ENCODE results near the gene IL17RC. TPM values are rescaled to one million over a fixed set of nuclear protein-coding genes. Genes with fewer than 3 reads are reported as not detected.
"Not testable (repeated sequence)": the region's sequence is repeated elsewhere in the genome, so short reads cannot be mapped to it uniquely, and the experiment has no call there.

The IL17RC gene
- total RNA-seq, 1 experiment from 2014 or later = 6.8 TPM

- not testable (repeated sequence) for H2BK120ac ChIP-seq (ENCODE audit: low read depth, low read length, poor library complexity, severe bottlenecking); H3K9me3 ChIP-seq (ENCODE audit: control insufficient read depth, low read depth, low read length); H3K27ac Mint-ChIP-seq; H3K27me3 ChIP-seq (ENCODE audit: insufficient read depth, low read length); H3K23me2 ChIP-seq (ENCODE audit: insufficient read length, low read depth, low read length, poor library complexity, severe bottlenecking); H3K4me1 ChIP-seq (ENCODE audit: insufficient read depth, low read length); H3K14ac ChIP-seq (ENCODE audit: insufficient read depth, low read length); H3K4me2 ChIP-seq (ENCODE audit: insufficient read depth, insufficient read length, low read length); H4K8ac ChIP-seq (replicated peaks; ENCODE audit: insufficient read length, low read depth, low read length); H3K4ac ChIP-seq (ENCODE audit: low read depth, low read length); H4K5ac ChIP-seq (ENCODE audit: insufficient read length, low read depth, low read length); H2BK15ac ChIP-seq (ENCODE audit: low read depth, low read length); DNase-seq; H3K79me1 ChIP-seq (ENCODE audit: insufficient read depth, low read depth, low read length, poor library complexity, severe bottlenecking); H4K91ac ChIP-seq (ENCODE audit: insufficient read length, low read depth, low read length); H2BK20ac ChIP-seq (ENCODE audit: low read depth, low read length, poor library complexity, severe bottlenecking); H2AFZ ChIP-seq (ENCODE audit: low read length); H3K9ac ChIP-seq (ENCODE audit: extremely low read depth, insufficient read length, low read length); H2BK12ac ChIP-seq (ENCODE audit: insufficient read length, low read depth, low read length); H4K20me1 ChIP-seq (ENCODE audit: control insufficient read depth, insufficient read depth, insufficient read length); H2BK5ac ChIP-seq (ENCODE audit: insufficient read length, low read length); H3K56ac ChIP-seq (ENCODE audit: insufficient read length, low read depth, low read length); H2AK5ac ChIP-seq (ENCODE audit: insufficient read length, low read length); H3K18ac ChIP-seq (ENCODE audit: insufficient read length, low read depth, low read length); H3K9me3 Mint-ChIP-seq; H3K23ac ChIP-seq (ENCODE audit: insufficient read length, low read depth, low read length); H3K79me2 ChIP-seq (ENCODE audit: insufficient read depth, low read length); H3K27me3 Mint-ChIP-seq (ENCODE audit: low read depth); H3K27ac ChIP-seq (ENCODE audit: insufficient read length, low read depth, low read length); H3K4me3 Mint-ChIP-seq; H3T11ph ChIP-seq (ENCODE audit: low read length)
- peaks cover 15 to 26% (median 25%) of the 10 kb centered on the region in 3 experiments for H3K36me3 Mint-ChIP-seq (ENCODE audit: insufficient read depth in 1 of 3, low read depth in 3 of 3)
- no CpG with 5 or more reads among the region's 10 CpGs for WGBS (ENCODE audit: extremely low coverage, insufficient read length, low lambda C conversion rate)
- H3K4me1 Mint-ChIP-seq = peaks cover under 1 to 17% of the 10 kb centered on the region in 2 experiments; a peak in 2 of 4 replicates
Measured at GRCh38 chr3:9896755-9897407, 20.0 kb upstream of the IL17RC start.

Data from H9 (cell line).